HCT116 (cell line): ENCODE data around the gene SNUPN. TPM values are rescaled to one million over a fixed set of nuclear protein-coding genes. Genes with fewer than 3 reads are reported as not detected.

Experiments
- ATAC-seq: fragments of 200-7000 bp; cut with Tn5 transposase; 2 replicates; pipeline ENCODE4 v1.9.1; 2020; ENCODE audit warnings: mild to moderate bottlenecking, moderate library complexity
- BruUV-seq: library from RNA; stranded (reverse); fragments of 400-500 nt; replicated peaks from 2 replicates; lab custom pipeline; 2021; lab: Mats Ljungman, UMichigan
- CTCF ChIA-PET: fragments of 300-600 bp; sonication (Branson Sonifier 250); formaldehyde crosslinking; loops from one replicate; lab custom pipeline; 2021; ENCODE audit warnings: antibody characterized with exemption; lab: Charles Lee
- POLR2A ChIA-PET: fragments of 300-600, 350-600 bp; sonication (Branson Sonifier 250); formaldehyde crosslinking; loops from one replicate; lab custom pipeline; 2021; ENCODE audit warnings: antibody characterized with exemption; lab: Charles Lee
- RAD21 ChIA-PET, 2 experiments: fragments of 300-600 bp; sonication (Branson Sonifier 250); formaldehyde crosslinking; loops; one replicate each; lab custom pipeline; 2023; ENCODE audit warnings: low total read pairs in 2 of 2; ENCODE audit not compliant: uncharacterized antibody in 2 of 2, unreplicated experiment in 2 of 2, low non-redundant PET in 1 of 2; lab: Charles Lee
- DNase-seq: peaks from one replicate; pipeline ENCODE4 v3.0.0-alpha.2; 2010; ENCODE audit warnings: low read depth, low spot score
- H2AFZ ChIP-seq: fragments of 200-600 bp; shearing (Covaris generic), sonication (generic); 2 replicates; pipeline ENCODE4 v1.6.1; 2017; ENCODE audit warnings: low read depth, mixed run types, mixed read lengths, antibody characterized with exemption, low read length; ENCODE audit not compliant: poor library complexity, severe bottlenecking
- H3K27ac ChIP-seq: 2 replicates; pipeline ENCODE4 v1.5.1; 2012; ENCODE audit warnings: low read depth, low read length
- H3K27me3 ChIP-seq: fragments of 200-600 bp; sonication (generic); 2 replicates; pipeline ENCODE4 v1.6.1; 2016; ENCODE audit warnings: mixed run types, low read length, mixed read lengths; ENCODE audit not compliant: insufficient read depth
- H3K36me3 ChIP-seq, 2 experiments: fragments of 200-500 bp in 1 of 2; fragments of 200-600 bp in 1 of 2; sonication (Bioruptor generic) in 1 of 2; sonication (generic) in 1 of 2; 2 replicates each; pipeline versions ENCODE4 v1.5.1 to v1.6.1; 2014 to 2016; ENCODE audit warnings: low read length in 2 of 2, inconsistent platforms in 1 of 2, mixed read lengths in 1 of 2, mixed run types in 1 of 2; ENCODE audit not compliant: insufficient read depth in 2 of 2, control insufficient read depth in 1 of 2
- H3K4me1 ChIP-seq, 2 experiments: fragments of 200-600 bp in 1 of 2; sonication (generic) in 1 of 2; 2 replicates each; pipeline versions ENCODE4 v1.5.1 to v1.6.1; 2012 to 2017; ENCODE audit warnings: low read length in 2 of 2, inconsistent platforms in 1 of 2, mild to moderate bottlenecking in 1 of 2, mixed read lengths in 1 of 2, mixed run types in 1 of 2, moderate library complexity in 1 of 2; ENCODE audit not compliant: insufficient read depth in 2 of 2, control insufficient read depth in 1 of 2
- H3K4me2 ChIP-seq: fragments of 200-600 bp; sonication (generic); 2 replicates; pipeline ENCODE4 v1.6.1; 2017; ENCODE audit warnings: mixed run types, low read length, mixed read lengths
- H3K4me3 ChIP-seq, 2 experiments: fragments of 200-600 bp in 1 of 2; sonication (generic) in 1 of 2; replicated peaks in 1 of 2; 2 replicates each; pipeline ENCODE4 v1.5.1; 2011 to 2016; ENCODE audit warnings: low read length in 2 of 2, control low read depth in 1 of 2, low read depth in 1 of 2, mild to moderate bottlenecking in 1 of 2, mixed read lengths in 1 of 2, mixed run types in 1 of 2
- H3K79me2 ChIP-seq: fragments of 200-600 bp; sonication (generic); 2 replicates; pipeline ENCODE4 v1.6.1; 2017; ENCODE audit warnings: mild to moderate bottlenecking, mixed run types, low read length, moderate library complexity, mixed read lengths; ENCODE audit not compliant: insufficient read depth
- H3K9ac ChIP-seq: fragments of 200-600 bp; sonication (generic); 2 replicates; pipeline ENCODE4 v1.6.1; 2016; ENCODE audit warnings: low read length, mixed read lengths
- H3K9me2 ChIP-seq: fragments of 200-600 bp; sonication (generic), shearing (Covaris generic); 2 replicates; pipeline ENCODE4 v1.6.1; 2017; ENCODE audit warnings: mixed run types, mild to moderate bottlenecking, moderate library complexity; ENCODE audit not compliant: insufficient read depth
- H3K9me3 ChIP-seq, 2 experiments: fragments of 200-500 bp in 1 of 2; fragments of 200-600 bp in 1 of 2; sonication (Bioruptor generic) in 1 of 2; sonication (generic) in 1 of 2; 2 replicates each; pipeline ENCODE4 v1.6.1; 2014 to 2017; ENCODE audit warnings: low read length in 2 of 2, mixed read lengths in 2 of 2, inconsistent platforms in 1 of 2, low read depth in 1 of 2, mild to moderate bottlenecking in 1 of 2, mixed run types in 1 of 2, moderate library complexity in 1 of 2; ENCODE audit not compliant: control insufficient read depth in 1 of 2, insufficient read depth in 1 of 2
- H4K20me1 ChIP-seq: fragments of 200-600 bp; sonication (generic), shearing (Covaris generic); 2 replicates; pipeline ENCODE4 v1.6.1; 2017; ENCODE audit warnings: mixed run types, mild to moderate bottlenecking, moderate library complexity; ENCODE audit not compliant: insufficient read depth
- CBX3 ChIP-seq: IDR thresholded peaks from 2 replicates; pipeline ENCODE4 v1.6.1; 2012; ENCODE audit warnings: low read depth
- CEBPB ChIP-seq: IDR thresholded peaks from 2 replicates; pipeline ENCODE4 v1.6.1; 2012; ENCODE audit warnings: low read depth
- CTCF ChIP-seq, 3 experiments: fragments of 200-600 bp in 1 of 3; sonication (generic) in 1 of 3; IDR thresholded peaks in 2 of 3; conservative IDR thresholded peaks in 1 of 3; 2 replicates each; pipeline ENCODE4 v1.5.1; 2012 to 2017; ENCODE audit warnings: low read depth in 2 of 3, low read length in 2 of 3, antibody characterized with exemption in 1 of 3, borderline replicate concordance in 1 of 3, control low read depth in 1 of 3, mild to moderate bottlenecking in 1 of 3, mixed read lengths in 1 of 3, mixed run types in 1 of 3, moderate library complexity in 1 of 3; ENCODE audit not compliant: insufficient read depth in 1 of 3
- EGR1 ChIP-seq: IDR thresholded peaks from 2 replicates; pipeline ENCODE4 v1.6.1; 2012; ENCODE audit warnings: low read depth
- ELF1 ChIP-seq: IDR thresholded peaks from 2 replicates; pipeline ENCODE4 v1.6.1; 2012; ENCODE audit warnings: low read depth, borderline replicate concordance
- EZH2 ChIP-seq: fragments of 200-600 bp; sonication (generic); IDR thresholded peaks from 2 replicates; pipeline ENCODE4 v1.6.1; 2017; ENCODE audit warnings: antibody characterized with exemption, mixed run types
- EZH2phosphoT487 ChIP-seq: fragments of 200-600 bp; IDR thresholded peaks from 2 replicates; pipeline ENCODE4 v1.6.1; 2018; ENCODE audit warnings: antibody characterized with exemption, borderline replicate concordance
- JUND ChIP-seq: IDR thresholded peaks from 2 replicates; pipeline ENCODE4 v1.6.1; 2012
- MAX ChIP-seq: IDR thresholded peaks from 2 replicates; pipeline ENCODE4 v1.6.1; 2012
- POLR2A ChIP-seq: IDR thresholded peaks from 2 replicates; pipeline ENCODE4 v1.7.0; 2011; ENCODE audit warnings: borderline replicate concordance; ENCODE audit not compliant: insufficient read depth, insufficient read length; ENCODE audit errors: extremely low read depth
- POLR2AphosphoS5 ChIP-seq: IDR thresholded peaks from 2 replicates; pipeline ENCODE4 v1.6.1; 2011; ENCODE audit warnings: mild to moderate bottlenecking, low read depth, low read length, moderate library complexity
- RAD21 ChIP-seq: IDR thresholded peaks from 2 replicates; pipeline ENCODE4 v1.6.1; 2012; ENCODE audit warnings: low read depth, mild to moderate bottlenecking
- REST ChIP-seq: IDR thresholded peaks from 2 replicates; pipeline ENCODE4 v1.6.1; 2012; ENCODE audit warnings: low read depth
- SP1 ChIP-seq: IDR thresholded peaks from 2 replicates; pipeline ENCODE4 v1.6.1; 2012; ENCODE audit warnings: low read depth
- SRF ChIP-seq: IDR thresholded peaks from 2 replicates; pipeline ENCODE4 v1.6.1; 2012; ENCODE audit warnings: low read depth
- TCF7L2 ChIP-seq: IDR thresholded peaks from 2 replicates; pipeline ENCODE4 v1.7.0; 2011; ENCODE audit warnings: borderline replicate concordance, inconsistent platforms; ENCODE audit not compliant: insufficient read depth, insufficient read length; ENCODE audit errors: extremely low read depth
- YY1 ChIP-seq: IDR thresholded peaks from 2 replicates; pipeline ENCODE4 v1.6.1; 2011; ENCODE audit warnings: low read length, low read depth, moderate library complexity, mild to moderate bottlenecking; ENCODE audit not compliant: insufficient replicate concordance; ENCODE audit errors: extremely low read depth
- ZBTB33 ChIP-seq: IDR thresholded peaks from 2 replicates; pipeline ENCODE4 v1.6.1; 2011; ENCODE audit warnings: mild to moderate bottlenecking, low read length, moderate library complexity; ENCODE audit not compliant: insufficient replicate concordance; ENCODE audit errors: extremely low read depth
- ZFX ChIP-seq: fragments of 450-650 bp; IDR thresholded peaks from 2 replicates; pipeline ENCODE4 v1.6.1; 2017
- intact Hi-C: fragments of 100-400 bp; cut with micrococcal nuclease; formaldehyde crosslinking; loops from 2 replicates; pipeline ENCODE4 v1.10.0; 2022
- total RNA-seq: library from RNA; stranded (reverse); gene quantifications from one replicate; pipeline ENCODE4 v1.2.1, GENCODE V29; 2021; ENCODE audit not compliant: unreplicated experiment

Gene SNUPN
- total RNA-seq, 1 experiment from 2014 or later, result 29.8 TPM

GRCh38 chr15:75651810-75652543 lies 26.5 kb upstream of the SNUPN start:
- no TSS peak for BruUV-seq
- peak overlapping the region in 1 of 2 experiments; percentile 32; a peak in 1 of 4 replicates for H3K4me3 ChIP-seq
- H3K79me2 ChIP-seq, result peaks cover 45% of the 10 kb centered on the region
- no peak for ATAC-seq
- CTCF ChIA-PET, result interaction anchor here (0.9 to 1.6 kb wide), 2 partner anchors 34 to 198 kb away, joined by 4 to 5 read pairs; no protein-coding TSS in a partner anchor
- H3K4me2 ChIP-seq, result peak overlapping the region; percentile 70
- H3K27ac ChIP-seq, result peak overlapping the region; percentile 32; the same call in 1 of the 2 replicates
- intact Hi-C loops, result no loop called here
- H2AFZ ChIP-seq, result no peak overlapping the region
- no peaks in the 10 kb centered on the region for H3K27me3 ChIP-seq
- RAD21 ChIA-PET, result no interaction called here
- H3K9me3 ChIP-seq, result no peaks in the 10 kb centered on the region
- H4K20me1 ChIP-seq, result no peaks in the 10 kb centered on the region
- peak overlapping the region; percentile 40 for H3K9ac ChIP-seq
- POLR2A ChIA-PET, result no interaction called here
- no peaks in the 10 kb centered on the region for H3K9me2 ChIP-seq
- TF ChIP-seq TCF7L2 (no peak), RAD21 (no peak), ELF1 (no peak), REST (no peak), MAX (no peak), EZH2phosphoT487 (no peak), EGR1 (no peak), ZBTB33 (no peak), JUND (no peak), POLR2A (no peak), CEBPB (no peak), EZH2 (no peak), CBX3 (no peak), POLR2AphosphoS5 (no peak), CTCF (IDR thresholded peaks at IDR 0.05 in 2 of 3, conservative IDR thresholded peaks at IDR 0.05 in 1 of 3; ENCODE audit: borderline replicate concordance in 1 of 3, insufficient read depth in 1 of 3, low read depth in 2 of 3, low read length in 2 of 3) (no peak), SP1 (no peak), YY1 (no peak), ZFX (no peak), SRF (no peak)
- H3K36me3 ChIP-seq, result peaks cover 0 to 12% of the 10 kb centered on the region in 2 experiments; a peak in 1 of 4 replicates
- no peak for DNase-seq
- peaks cover 16 to 47% of the 10 kb centered on the region in 2 experiments for H3K4me1 ChIP-seq
